Activated CD4-positive, alpha-beta memory T cell treated with anti-CD3 and anti-CD28 coated beads for 36 hours (primary cell): ENCODE measurements around the gene TACC3. TPM values are rescaled to one million over a fixed set of nuclear protein-coding genes. Genes with fewer than 3 reads are reported as not detected.

Experiments
- CTCF ChIA-PET: fragments of 350-600 bp; sonication (Branson Sonifier 250); formaldehyde crosslinking; loops from one replicate; lab custom pipeline; 2021; ENCODE audit warnings: antibody characterized with exemption, inconsistent platforms; lab: Charles Lee
- POLR2A ChIA-PET: fragments of 350-600 bp; sonication (Branson Sonifier 250); formaldehyde crosslinking; loops from one replicate; lab custom pipeline; 2021; ENCODE audit warnings: antibody characterized with exemption; lab: Charles Lee
- DNase-seq: peaks from one replicate; pipeline ENCODE4 v3.0.0-alpha.2; 2020
- H3K27ac Mint-ChIP-seq: one replicate; pipeline ENCODE4 v1.8.0; 2021; ENCODE audit warnings: mixed read lengths
- H3K27me3 Mint-ChIP-seq: one replicate; pipeline ENCODE4 v1.8.0; 2021; ENCODE audit warnings: mixed read lengths
- H3K36me3 Mint-ChIP-seq: one replicate; pipeline ENCODE4 v1.8.0; 2021; ENCODE audit warnings: mixed read lengths
- H3K4me1 Mint-ChIP-seq: one replicate; pipeline ENCODE4 v1.8.0; 2021; ENCODE audit warnings: low read depth, mixed read lengths
- H3K4me3 Mint-ChIP-seq: one replicate; pipeline ENCODE4 v1.8.0; 2021; ENCODE audit warnings: mild to moderate bottlenecking, mixed read lengths
- H3K9me3 Mint-ChIP-seq: one replicate; pipeline ENCODE4 v1.8.0; 2021; ENCODE audit warnings: mixed read lengths
- intact Hi-C: fragments of 100-400 bp; cut with micrococcal nuclease; formaldehyde crosslinking; loops from one replicate; pipeline ENCODE4 v1.15.1; 2023
- total RNA-seq, 2 experiments: library from RNA; stranded (reverse); gene quantifications; one replicate each; pipeline ENCODE4 v1.2.3, GENCODE V29; 2021

TACC3 gene
- total RNA-seq, 2 experiments from 2014 or later: 194 to 201 TPM

DNA sequence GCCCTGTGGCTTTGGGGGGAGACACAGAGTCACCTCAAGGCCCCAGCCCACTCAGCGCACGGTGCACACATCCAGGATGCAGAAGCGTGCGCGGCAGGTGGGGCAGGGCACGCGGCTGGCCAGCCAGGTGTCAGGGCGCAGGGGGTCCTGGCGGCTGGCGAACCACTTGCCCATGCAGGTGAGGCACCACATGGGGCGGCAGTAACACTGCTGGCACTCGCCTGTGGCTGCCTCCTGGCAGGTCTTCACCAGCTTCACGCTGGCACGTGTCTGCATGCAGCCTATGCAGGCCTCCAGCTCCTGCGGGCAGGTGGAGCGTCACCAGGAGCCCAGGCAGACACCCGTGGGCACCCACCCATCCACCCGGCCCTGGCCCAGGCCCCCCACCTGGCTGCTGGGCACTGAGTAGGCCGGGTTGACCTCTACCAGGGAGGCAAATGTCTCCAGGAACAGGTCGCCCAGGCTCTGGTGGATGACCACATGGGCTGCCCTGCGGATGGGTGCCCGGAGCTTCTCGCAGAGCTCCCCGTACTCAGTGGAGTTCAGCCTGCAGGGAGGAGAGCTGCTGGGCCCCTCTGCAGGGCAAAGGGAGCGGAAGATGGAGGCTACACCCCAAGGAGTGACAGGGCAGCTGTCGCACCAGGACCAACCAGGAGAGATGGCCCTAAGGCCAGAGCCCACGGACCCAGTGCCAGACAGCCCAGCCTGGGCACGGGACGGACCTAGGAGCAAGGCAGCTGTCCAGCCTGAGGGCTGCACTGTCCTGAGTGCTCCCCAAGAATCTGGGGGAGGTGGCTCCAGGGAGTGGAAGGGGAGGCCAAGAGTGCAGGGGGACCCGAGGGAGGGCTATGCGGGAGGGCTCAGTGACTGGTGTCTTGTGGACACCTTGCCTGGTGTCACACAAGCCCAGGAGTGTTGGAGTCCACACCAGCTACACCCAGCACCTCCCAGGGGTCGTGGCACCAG, 3.9 kb upstream of the TACC3 start:
- POLR2A ChIA-PET: no interaction called here
- H3K9me3 Mint-ChIP-seq: no peaks in the 10 kb centered on the region
- H3K4me3 Mint-ChIP-seq: no peak overlapping the region
- H3K4me1 Mint-ChIP-seq: peaks cover 46% of the 10 kb centered on the region
- peaks cover 30% of the 10 kb centered on the region for H3K36me3 Mint-ChIP-seq
- CTCF ChIA-PET: no interaction called here
- H3K27ac Mint-ChIP-seq: no peak overlapping the region
- intact Hi-C loops: no loop called here
- no peak for DNase-seq
- no peaks in the 10 kb centered on the region for H3K27me3 Mint-ChIP-seq

DNA sequence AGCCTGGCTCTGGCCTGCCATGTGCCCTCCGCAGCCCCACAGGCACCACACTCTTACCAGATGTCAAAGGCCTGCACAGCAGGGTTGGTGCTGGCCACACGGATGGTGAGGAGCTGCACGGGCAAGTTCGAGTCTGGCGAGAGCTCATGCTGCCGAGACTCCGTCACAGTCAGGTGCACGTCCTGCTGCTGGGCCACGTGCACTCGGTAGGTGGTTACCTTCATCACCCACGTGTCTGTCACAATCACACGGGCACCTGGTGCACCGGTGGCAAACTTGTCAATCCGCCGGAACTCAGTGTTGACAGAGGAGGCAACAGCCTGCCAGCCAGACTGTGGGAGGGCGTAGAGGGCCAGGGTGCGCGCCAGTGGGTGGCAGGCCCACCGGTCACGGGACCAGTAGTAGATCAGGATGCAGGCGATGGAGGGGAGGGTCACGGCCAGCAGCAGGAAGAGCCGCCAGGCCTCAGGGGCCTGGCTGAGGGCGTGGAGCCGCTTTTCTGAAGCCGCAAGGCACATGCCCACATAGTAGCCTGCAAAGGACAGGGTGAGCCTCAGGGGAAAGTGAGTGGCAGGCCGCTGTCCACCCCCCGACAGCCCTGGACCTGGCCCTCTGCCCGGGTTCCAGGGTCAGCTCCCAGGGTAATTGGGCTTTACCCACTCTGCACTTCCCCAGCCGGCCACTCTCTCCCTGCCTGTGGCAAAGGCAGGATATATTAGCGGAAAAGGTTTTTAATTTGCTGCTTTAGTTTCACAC, 3.0 kb upstream of the TACC3 start:
- peak; percentile 8 for DNase-seq
- CTCF ChIA-PET: interaction anchor here (3.0 kb wide), 1 partner anchor 25 kb away, joined by 20 read pairs; no protein-coding TSS in a partner anchor
- Mint-ChIP-seq H3K4me1 (peaks cover 52% of the 10 kb centered on the region), H3K27ac (no peak overlapping the region), H3K27me3 (no peaks in the 10 kb centered on the region), H3K36me3 (peaks cover 34% of the 10 kb centered on the region), H3K4me3 (peak overlapping the region; percentile 35), H3K9me3 (no peaks in the 10 kb centered on the region)
- POLR2A ChIA-PET: interaction anchor here (0.6 kb wide), 1 partner anchor 154 kb away, joined by 3 read pairs; no protein-coding TSS in a partner anchor
- intact Hi-C loops: no loop called here

DNA sequence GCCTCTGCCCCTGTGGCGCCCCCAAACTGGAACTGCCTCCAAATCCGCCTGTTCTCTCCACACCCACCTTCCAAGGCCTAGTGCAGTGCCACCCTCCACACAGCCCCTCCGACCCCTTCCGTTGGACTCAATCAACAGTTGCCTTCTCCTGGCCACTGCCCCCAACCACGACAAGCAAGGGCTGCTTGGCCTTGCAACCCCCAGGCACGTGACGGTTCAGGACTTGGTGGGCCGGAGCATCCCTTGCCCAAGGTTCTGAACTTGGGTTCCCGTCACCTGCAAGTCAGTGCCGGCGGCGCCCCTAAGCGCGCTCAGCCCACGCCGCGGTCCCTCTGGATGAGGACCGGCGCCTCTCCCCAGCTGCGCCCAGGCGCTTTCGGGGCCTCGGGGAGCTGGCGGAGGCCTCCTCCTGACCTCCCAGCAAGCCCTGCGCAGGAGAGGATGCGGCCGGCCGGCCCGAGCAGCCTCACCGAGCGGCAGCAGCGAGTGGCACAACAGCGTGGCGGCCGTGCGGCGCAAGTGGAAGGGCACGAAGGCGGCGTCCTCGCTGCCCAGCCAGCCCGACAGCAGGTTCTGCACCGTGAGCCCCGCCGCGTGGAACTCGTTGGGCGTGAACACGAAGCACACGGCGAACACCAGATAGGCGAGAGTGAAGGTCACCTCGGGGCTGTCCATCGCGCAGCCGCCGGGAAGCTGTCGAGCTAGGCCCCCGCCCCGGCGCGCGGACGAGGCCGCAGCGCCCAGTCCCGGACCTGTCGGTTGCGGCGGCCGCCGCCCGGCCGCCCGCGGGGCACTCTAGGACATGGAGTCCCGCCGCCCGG, 948 bp upstream of the TACC3 start:
- POLR2A ChIA-PET: interaction anchor here (0.7 to 5.0 kb wide), 7 partner anchors 8 to 788 kb away, joined by 3 to 56 read pairs (median 4); partner anchors contain the start of genes GAK, SLBP and TMEM175
- DNase-seq: peak; percentile 69
- CTCF ChIA-PET: interaction anchor here (1.1 to 3.3 kb wide), 4 partner anchors 8 to 27 kb away, joined by 3 to 20 read pairs (median 12); partner anchors contain the start of gene SLBP
- peak overlapping the region; percentile 93 for H3K27ac Mint-ChIP-seq
- no peaks in the 10 kb centered on the region for H3K9me3 Mint-ChIP-seq
- H3K36me3 Mint-ChIP-seq: peaks cover 44% of the 10 kb centered on the region
- peak overlapping the region; percentile 88 for H3K4me3 Mint-ChIP-seq
- intact Hi-C loops: loop anchor here (2.0 to 5.0 kb wide), 3 partner anchors 137 to 697 kb away; partner anchors contain the start of genes CFAP99, LETM1, UVSSA and ZFYVE28
- peaks cover 53% of the 10 kb centered on the region for H3K4me1 Mint-ChIP-seq
- no peaks in the 10 kb centered on the region for H3K27me3 Mint-ChIP-seq

DNA sequence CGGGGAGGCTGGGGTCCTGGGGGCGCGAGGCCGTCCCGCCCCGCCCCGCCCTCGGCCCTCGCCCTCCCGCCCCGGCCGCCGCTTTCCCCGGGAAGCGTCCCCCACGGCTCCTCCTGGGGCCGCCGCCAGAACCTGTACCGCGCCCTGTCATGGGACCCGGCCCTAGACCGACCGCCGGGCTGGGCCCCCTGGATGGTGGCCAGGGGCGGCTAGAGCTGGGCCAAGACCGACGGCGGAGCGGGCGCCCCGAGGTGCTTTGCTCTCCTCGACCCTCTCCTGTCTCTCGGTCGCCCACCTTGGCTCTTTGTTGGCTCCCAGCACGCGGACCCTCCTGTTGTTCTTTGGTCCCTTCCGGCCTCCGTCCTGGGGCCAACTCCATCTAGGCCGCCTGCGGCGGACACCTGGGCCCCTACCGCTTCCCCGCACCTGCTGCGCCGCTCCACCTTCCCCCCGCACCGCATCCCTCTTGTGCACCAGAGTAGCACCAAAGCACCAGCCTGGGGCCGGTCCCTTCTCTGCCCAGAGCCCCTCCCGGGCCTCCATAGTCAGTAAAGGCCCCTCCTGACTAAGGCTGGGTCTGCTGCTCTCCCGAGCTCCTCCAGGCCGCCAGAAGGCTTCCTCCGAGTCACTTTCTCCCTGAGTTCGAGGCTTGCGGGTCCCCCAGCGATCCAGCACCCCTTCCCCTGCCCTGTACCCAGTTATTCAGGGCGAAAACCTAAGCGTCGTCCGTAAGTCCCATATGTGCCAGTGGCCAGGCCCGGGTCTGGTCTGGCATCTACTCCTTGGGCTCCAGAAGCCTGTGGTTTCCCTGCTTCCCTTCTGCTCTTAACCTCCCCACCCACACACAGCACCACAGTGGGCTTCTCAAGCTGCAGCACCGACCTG, 587 bp downstream of the TACC3 start:
- CTCF ChIA-PET: interaction anchor here (1.9 to 6.0 kb wide), 4 partner anchors 9 to 30 kb away, joined by 8 to 142 read pairs (median 12); partner anchors contain the start of gene SLBP
- peak overlapping the region; percentile 89 for H3K4me3 Mint-ChIP-seq
- intact Hi-C loops: loop anchor here (1.0 to 5.0 kb wide), 4 partner anchors 10 to 695 kb away; partner anchors contain the start of genes CFAP99, LETM1, SLBP and UVSSA
- DNase-seq: peak; percentile 31
- POLR2A ChIA-PET: interaction anchor here (0.8 to 5.0 kb wide), 4 partner anchors 10 to 16 kb away, joined by 4 to 56 read pairs (median 12); partner anchors contain the start of gene SLBP
- peak overlapping the region; percentile 99 for H3K27ac Mint-ChIP-seq
- no peaks in the 10 kb centered on the region for H3K9me3 Mint-ChIP-seq
- peaks cover 55% of the 10 kb centered on the region for H3K4me1 Mint-ChIP-seq
- H3K36me3 Mint-ChIP-seq: peaks cover 47% of the 10 kb centered on the region
- H3K27me3 Mint-ChIP-seq: no peaks in the 10 kb centered on the region

- intact Hi-C loops: loop anchor here (5.0 kb wide), 2 partner anchors 135 to 695 kb away; partner anchors contain the start of genes CFAP99, LETM1 and ZFYVE28
- H3K4me1 Mint-ChIP-seq: peaks cover 60% of the 10 kb centered on the region
- H3K36me3 Mint-ChIP-seq: peaks cover 54% of the 10 kb centered on the region
- no peaks in the 10 kb centered on the region for H3K9me3 Mint-ChIP-seq
- H3K27me3 Mint-ChIP-seq: no peaks in the 10 kb centered on the region
- DNase-seq: no peak
- ChIA-PET POLR2A (interaction anchor here (0.9 to 5.0 kb wide), 4 partner anchors 8 to 22 kb away, joined by 4 to 56 read pairs (median 8); partner anchors contain the start of gene SLBP), CTCF (interaction anchor here (0.9 to 6.0 kb wide), 8 partner anchors 10 to 455 kb away, joined by 3 to 142 read pairs (median 6); partner anchors contain the start of genes SLBP and UVSSA)
- peak overlapping the region; percentile 99 for H3K27ac Mint-ChIP-seq
- peak overlapping the region; percentile 89 for H3K4me3 Mint-ChIP-seq
Measured at GRCh38 chr4:1722551-1723118, 1.3 kb downstream of the TACC3 start.

DNA sequence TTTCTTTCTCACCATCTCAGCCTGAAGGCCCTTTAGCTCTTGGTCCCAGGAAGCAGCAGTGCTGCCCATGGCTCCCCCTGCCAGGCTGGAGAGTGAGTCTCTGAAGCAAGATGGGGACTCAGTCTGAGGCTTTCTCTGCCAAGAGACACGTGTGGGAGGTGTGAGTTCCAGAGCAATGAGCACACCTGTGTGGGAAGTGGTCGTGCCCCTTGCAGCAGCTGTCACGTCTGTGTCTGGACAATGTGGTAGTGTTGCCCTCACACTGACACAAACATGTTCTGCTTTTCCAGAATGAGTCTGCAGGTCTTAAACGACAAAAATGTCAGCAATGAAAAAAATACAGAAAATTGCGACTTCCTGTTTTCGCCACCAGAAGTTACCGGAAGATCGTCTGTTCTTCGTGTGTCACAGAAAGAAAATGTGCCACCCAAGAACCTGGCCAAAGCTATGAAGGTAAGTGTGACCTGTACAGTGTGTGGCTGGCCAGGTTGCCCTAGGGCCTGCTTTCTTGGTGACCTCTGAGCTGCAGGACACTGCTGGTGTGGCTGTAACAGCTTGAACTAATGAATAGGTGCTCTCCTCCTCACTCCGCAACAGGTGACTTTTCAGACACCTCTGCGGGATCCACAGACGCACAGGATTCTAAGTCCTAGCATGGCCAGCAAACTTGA, 1.9 kb downstream of the TACC3 start:
- Mint-ChIP-seq H3K27ac (peak overlapping the region; percentile 99), H3K9me3 (no peaks in the 10 kb centered on the region), H3K4me1 (peaks cover 64% of the 10 kb centered on the region), H3K27me3 (no peaks in the 10 kb centered on the region), H3K4me3 (peak overlapping the region; percentile 89), H3K36me3 (peaks cover 59% of the 10 kb centered on the region)
- POLR2A ChIA-PET: interaction anchor here (0.9 to 5.0 kb wide), 5 partner anchors 9 to 29 kb away, joined by 4 to 56 read pairs (median 4); partner anchors contain the start of gene SLBP
- CTCF ChIA-PET: interaction anchor here (0.9 to 6.0 kb wide), 7 partner anchors 11 to 455 kb away, joined by 3 to 142 read pairs (median 4); partner anchors contain the start of genes SLBP and UVSSA
- peak; percentile 77 for DNase-seq
- intact Hi-C loops: loop anchor here (5.0 kb wide), 2 partner anchors 134 to 694 kb away; partner anchors contain the start of genes CFAP99, LETM1 and ZFYVE28

- CTCF ChIA-PET: interaction anchor here (0.9 to 6.0 kb wide), 5 partner anchors 8 to 62 kb away, joined by 3 to 142 read pairs (median 11); no protein-coding TSS in a partner anchor
- peak overlapping the region; percentile 46 for H3K27ac Mint-ChIP-seq
Measured at GRCh38 chr4:1725521-1725920, 4.2 kb downstream of the TACC3 start.

DNA sequence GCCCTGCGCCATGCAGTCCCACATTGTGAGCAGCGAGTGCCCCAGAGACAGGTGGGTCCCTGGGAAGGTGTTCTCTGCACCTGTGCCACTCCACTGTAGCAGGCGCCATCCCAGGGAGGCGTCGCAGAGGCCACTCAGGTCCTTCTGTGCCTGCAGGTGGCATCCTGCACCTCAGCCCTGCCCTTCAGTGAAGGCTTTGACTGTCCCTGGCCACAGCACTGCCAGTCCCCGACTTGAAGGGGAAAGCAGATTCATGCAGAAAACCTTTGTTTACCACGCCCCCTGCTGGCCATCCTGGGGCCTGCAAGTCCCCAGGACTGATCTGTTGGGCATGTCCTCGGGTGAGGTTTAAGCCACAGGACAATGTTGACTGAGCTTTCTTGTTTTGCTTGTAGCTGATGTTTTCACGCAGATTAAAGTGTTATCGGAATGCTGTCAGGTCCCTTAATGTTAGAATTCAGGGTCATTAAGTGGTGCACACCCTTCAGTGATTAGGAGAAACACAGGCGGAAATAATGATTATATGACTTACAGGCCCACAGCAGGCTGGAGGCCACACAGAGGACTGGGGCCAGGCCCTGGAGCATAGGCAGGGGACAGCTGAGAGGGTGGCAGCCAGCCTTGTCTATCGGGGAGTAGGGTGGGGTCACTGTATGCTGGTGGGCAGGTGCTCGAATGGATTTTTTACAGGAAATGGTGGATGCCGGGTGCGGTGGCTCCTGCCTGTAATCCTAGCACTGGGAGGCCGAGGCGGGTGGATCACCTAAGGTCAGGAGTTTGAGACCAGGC, 5.0 kb downstream of the TACC3 start:
- Mint-ChIP-seq H3K27me3 (no peaks in the 10 kb centered on the region), H3K9me3 (no peaks in the 10 kb centered on the region), H3K27ac (peak overlapping the region; percentile 61), H3K36me3 (peaks cover 81% of the 10 kb centered on the region), H3K4me1 (peaks cover 72% of the 10 kb centered on the region), H3K4me3 (no peak overlapping the region)
- POLR2A ChIA-PET: interaction anchor here (1.1 to 1.6 kb wide), 3 partner anchors 33 to 258 kb away, joined by 3 to 7 read pairs (median 3); no protein-coding TSS in a partner anchor
- peak; percentile 92 for DNase-seq
- intact Hi-C loops: loop anchor here (1.0 to 2.0 kb wide), 2 partner anchors 14 to 33 kb away; partner anchors contain the start of gene SLBP
- CTCF ChIA-PET: interaction anchor here (0.6 to 6.0 kb wide), 9 partner anchors 8 to 122 kb away, joined by 3 to 142 read pairs (median 6); no protein-coding TSS in a partner anchor

More at GRCh38 chr4:1725521-1725920, 4.2 kb downstream of the TACC3 start:
- no peak overlapping the region for H3K4me3 Mint-ChIP-seq
- POLR2A ChIA-PET: interaction anchor here (1.6 kb wide), 1 partner anchor 32 kb away, joined by 7 read pairs; no protein-coding TSS in a partner anchor
- H3K27me3 Mint-ChIP-seq: no peaks in the 10 kb centered on the region
- peaks cover 75% of the 10 kb centered on the region for H3K36me3 Mint-ChIP-seq
- intact Hi-C loops: no loop called here
- no peak for DNase-seq
- no peaks in the 10 kb centered on the region for H3K9me3 Mint-ChIP-seq
- H3K4me1 Mint-ChIP-seq: peaks cover 63% of the 10 kb centered on the region
